Esophagus squamous epithelium (tissue), 4 donors: ENCODE results near the gene C1orf210.

Experiments
- CTCF ChIP-seq, 6 experiments: fragments of 450-650 bp in 4 of 6; fragments of 200-600 bp in 2 of 6; sonication (generic) in 2 of 6; IDR thresholded peaks; one replicate each; pipeline ENCODE4 v1.5.1; 2016 to 2019; ENCODE audit warnings: antibody characterized with exemption in 6 of 6, mild to moderate bottlenecking in 4 of 6, moderate library complexity in 4 of 6
- POLR2A ChIP-seq, 4 donors: fragments of 450-650 bp; IDR thresholded peaks; one replicate each; pipeline ENCODE4 v1.6.1; 2017; ENCODE audit warnings: antibody characterized with exemption in 4 of 4, mild to moderate bottlenecking in 4 of 4, moderate library complexity in 3 of 4

- no peak for TF ChIP-seq CTCF (IDR thresholded peaks at IDR 0.05)
- TF ChIP-seq POLR2A (IDR thresholded peaks at IDR 0.05): no peak
These were observed 21.5 kb upstream of the C1orf210 start for GRCh38 chr1:43306688-43307457.
